CD4-positive, alpha-beta T cell treated with Interleukin-17A for 1 hour (primary cell): ENCODE results near the gene MPHOSPH9.
"Not testable (repeated sequence)": the region's sequence is repeated elsewhere in the genome, so short reads cannot be mapped to it uniquely, and the experiment has no call there.

Source experiments
- DNase-seq: peaks from one replicate; pipeline ENCODE4 v3.0.0-alpha.2; 2020

Gene MPHOSPH9

DNA sequence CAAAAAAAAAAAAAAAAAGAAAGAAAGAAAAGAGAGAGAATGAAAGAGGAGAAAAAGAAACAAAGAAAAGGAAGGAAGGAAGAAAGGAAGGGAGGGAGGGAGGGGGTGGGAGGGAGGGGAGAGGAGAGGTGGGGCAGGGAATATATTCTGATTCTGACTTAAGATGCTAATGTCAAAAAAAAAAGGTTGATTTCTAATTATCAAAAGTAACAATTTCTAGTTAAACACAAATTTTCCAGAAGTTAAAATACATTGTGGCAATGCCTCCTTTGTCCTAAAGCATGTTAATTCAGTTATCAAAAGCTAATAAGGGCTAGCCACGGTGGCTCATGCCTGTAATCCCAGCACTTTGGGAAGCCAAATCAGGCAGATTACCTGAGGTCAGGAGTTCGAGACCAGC lies 7.5 kb downstream of the MPHOSPH9 start:
- no peak for DNase-seq

DNA sequence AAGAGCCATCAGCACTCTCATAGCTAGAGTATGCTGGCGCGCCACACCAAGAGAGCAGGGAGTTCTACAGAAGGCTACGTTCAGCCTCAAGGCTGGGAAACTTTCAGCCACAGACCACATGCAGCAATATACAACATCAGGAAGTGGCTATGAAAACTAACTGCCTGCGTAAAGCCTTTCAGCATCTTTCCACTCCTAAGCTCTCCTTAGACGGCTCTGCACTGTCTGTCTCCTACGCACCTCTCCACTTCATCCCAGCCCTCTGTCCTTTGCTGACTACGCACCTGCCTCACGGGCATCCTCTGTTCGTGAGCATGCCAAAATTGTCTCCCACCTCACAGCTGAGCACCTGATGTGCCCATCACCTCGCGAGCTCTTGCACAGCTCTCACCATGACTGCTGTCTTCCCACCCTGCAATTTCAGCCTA lies 9.7 kb downstream of the MPHOSPH9 start:
- peak; percentile 67 for DNase-seq

DNA sequence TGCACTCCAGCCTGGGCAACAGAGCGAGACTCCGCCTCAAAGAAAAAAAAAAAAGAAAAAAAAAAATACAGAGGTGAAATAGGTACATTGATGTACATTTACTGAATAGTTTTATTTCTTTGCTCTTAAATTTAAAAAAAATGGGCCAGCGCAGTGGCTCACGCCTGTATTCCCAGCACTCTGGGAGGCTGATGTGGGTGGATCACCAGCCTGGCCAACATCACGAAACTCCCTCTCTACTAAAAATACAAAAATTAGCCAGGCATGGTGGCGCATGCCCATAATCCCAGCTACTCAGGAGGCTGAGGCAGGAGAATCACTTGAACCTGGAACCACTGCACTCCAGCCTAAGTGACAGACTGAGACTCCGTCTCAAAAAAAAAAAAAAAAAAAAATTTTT lies 25.1 kb downstream of the MPHOSPH9 start:
- DNase-seq = not testable (repeated sequence)

DNA sequence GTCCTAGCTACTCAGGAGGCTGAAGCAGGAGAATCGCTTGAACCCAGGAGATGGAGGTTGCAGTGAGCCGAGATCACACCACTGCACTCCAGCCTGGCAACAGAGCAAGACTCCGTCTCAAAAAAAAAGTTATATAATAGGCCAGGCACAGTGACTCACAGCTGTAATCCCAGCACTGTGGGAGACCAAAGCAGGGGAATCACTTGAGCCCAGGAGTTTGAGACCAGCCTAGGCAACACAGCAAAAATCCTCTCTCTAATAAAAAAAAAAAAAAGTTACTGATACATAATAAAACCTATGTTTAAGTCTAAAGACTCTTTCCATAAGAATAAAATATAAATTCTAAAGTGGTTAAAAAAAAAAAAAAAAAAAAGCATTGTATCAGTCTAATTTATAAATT lies 26.1 kb downstream of the MPHOSPH9 start:
- not testable (repeated sequence) for DNase-seq

DNA sequence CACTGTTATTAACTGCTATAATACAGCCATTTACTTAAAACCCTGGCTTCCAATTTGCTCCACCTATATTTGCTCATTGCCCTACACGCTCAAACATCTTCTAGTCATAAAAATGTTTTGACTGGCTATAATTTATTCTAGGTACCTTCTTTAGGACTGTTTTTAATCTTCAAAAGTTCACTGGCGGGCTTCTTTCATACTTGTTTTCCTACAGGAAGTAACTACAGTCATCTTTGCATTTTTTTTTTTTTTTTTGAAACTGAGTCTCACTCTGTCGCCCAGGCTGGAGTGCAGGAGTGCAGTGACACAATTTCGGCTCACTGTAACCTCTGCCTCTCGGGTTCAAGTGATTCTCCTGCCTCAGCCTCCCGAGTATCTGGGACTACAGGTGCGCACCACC lies 32.5 kb downstream of the MPHOSPH9 start:
- peak; percentile 1 for DNase-seq

DNA sequence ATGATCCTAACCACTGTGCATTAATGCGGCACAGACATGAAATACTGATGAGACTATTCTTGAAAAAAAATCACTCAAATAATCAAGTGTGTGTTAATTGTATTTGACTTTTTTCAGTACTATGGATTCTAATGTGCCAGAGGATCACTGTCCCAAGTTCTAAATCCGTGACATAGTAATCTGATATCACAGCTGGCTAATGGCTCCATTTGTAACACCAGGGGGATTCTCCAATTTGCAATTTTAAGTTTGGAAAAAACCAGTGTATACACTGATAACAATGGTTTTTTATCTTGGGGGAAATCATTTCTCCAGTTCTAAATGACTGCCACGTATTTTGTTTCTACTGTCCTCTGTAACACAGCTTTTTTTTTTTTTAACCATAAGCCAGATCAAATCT lies 33.0 kb downstream of the MPHOSPH9 start:
- no peak for DNase-seq

DNA sequence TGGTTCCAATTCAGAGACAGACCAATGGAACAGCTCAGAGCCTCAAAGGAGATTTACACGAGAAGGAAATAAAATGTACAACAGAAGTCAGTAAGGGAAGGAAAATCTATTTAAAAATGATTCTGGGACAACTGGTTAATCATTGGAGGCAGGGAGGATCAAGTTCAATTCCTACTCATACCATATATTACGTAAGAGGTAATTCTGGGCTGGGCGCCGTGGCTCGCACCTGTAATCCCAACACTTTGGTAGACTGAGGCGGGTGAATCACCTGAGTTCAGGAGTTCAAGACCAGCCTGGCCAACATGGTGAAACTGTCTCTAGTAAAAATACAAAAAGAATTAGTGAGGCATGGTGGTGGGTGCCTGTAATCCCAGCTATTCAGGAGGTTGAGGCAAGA lies 45.3 kb downstream of the MPHOSPH9 start:
- no peak for DNase-seq

DNA sequence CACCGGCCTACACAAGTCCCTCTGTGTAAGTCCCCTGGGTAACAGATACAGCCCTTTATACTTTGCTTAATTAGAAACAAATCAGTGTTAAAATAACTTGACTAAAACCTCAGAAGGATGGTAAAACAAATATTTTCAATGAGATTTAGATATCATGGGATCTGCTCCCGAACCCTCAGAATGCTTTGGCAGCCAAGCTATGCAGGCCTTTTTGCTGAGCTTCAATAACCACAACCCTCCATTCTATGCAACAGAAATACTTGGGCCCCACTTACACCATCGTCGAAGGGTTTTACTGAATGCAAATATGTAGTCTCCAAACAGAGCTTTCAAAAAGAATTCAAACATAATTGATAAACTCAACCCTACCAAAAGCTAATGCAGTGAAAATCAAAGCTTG lies 52.8 kb downstream of the MPHOSPH9 start:
- DNase-seq = no peak

DNA sequence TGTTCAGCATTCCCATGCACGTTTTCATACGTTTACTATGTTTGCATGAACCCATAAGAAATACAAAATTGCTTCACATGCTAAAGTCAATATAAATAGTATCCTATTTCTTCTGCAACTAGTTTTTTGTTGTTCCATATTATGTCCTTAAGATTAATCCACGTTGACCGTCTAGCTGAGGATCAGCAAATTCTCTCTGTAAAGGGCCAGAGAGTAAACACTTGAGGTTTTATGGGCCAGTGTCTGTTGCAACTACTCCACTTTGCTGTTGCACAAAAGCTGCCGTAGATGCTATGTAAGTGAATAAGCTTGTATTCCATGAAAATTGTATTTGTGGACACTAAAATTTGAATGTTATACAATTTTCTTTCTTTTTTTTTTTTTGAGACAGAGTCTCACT lies 61.0 kb downstream of the MPHOSPH9 start:
- DNase-seq = no peak

DNA sequence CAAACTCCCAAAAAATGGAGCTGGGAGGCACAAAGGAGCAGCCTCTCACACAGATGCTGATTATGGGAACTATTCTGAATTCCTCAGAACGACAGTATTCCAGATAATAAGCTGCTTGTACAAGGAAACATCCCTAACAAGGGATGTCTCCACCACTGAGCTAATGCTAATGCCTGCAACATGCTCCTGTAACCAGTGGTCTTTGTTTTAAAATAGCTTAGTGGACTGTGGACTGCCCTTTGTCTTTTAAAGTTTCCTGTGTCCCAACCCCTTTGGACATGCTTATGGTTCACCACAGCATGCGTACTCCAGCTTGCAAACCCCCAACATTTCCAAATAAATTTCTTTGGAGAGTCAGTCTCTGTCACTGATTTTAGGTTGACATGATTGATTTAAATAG lies 65.6 kb downstream of the MPHOSPH9 start:
- DNase-seq = no peak

DNA sequence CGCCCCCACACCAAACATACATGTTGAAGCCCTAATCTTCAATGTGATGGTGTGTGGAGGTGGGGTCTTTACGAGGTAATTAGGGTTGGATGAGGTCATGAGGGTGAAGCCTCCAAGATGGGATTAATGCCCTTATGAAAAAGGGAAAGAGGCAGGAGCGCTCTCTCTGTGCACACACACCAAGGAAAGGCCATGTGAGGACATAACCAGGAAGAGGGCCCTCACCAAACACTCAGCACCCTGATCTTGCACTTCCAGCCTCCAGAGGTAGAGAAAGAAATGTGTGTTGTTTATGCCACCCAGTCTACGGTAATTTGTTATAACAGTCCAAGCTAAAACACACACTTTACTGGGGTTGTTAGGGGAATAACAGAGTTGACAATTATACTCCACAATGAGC lies 67.4 kb downstream of the MPHOSPH9 start:
- no peak for DNase-seq

DNA sequence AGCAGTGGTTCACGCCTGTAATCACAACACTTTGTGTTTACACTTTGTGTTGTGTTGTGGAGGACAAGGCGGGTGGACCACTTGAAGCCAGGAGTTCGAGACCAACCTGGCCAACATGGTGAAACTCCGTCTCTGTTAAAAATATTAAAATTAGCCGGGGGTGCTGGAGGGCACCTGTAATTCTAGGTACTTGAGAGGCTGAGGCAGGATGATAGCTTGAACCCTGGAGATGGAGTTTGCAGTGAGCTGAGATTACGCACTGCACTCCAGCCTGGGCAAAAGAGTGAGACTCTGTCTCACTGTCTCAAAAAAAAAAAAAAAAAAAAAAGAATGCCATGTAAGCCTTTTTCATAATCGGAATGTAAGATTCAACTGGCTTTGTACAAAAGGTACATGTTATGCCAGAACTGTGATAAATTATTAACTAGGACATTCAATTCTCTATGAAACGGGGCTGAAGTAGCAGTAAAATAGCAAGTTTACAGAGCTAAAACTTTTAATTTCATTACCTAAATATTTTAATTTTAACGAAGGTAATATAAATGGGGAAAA lies 68.2 kb downstream of the MPHOSPH9 start:
- no peak for DNase-seq

DNA sequence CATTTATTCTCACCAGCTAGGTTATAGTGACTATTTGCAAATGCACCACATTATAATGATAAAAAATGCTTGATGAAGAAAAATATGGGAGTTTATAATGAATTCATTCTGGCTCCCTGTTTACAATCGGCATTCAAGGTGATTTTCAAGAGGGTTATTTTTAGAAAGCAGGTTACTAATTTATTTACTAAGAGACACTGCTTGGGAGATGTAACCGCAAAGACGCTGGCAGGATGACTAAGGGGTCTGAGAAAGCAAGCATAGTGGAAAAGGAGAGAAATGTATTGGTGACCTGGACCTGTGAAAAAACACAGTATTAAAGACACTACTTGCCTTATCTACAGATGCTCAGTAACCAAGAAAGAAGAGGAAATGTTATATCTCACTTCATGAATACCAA lies 68.7 kb downstream of the MPHOSPH9 start:
- no peak for DNase-seq

DNA sequence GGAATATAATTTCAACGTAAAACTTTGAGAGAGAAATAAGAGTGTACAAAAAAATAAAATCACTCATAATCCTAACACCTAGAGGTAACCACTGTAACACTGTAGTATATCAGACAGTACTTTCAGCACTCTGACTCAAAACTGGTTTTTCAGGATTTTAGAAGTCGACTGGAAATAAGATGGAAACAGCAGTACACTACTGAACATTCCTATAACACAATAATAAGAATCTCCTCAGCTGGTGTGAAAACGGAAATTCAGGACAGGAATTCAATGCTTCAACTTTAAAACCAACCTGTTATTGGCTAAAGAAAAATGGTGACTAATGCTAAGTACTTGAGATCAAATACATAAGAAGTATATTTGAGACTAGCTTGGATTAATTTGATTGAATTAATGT lies 69.7 kb downstream of the MPHOSPH9 start:
- no peak for DNase-seq

DNA sequence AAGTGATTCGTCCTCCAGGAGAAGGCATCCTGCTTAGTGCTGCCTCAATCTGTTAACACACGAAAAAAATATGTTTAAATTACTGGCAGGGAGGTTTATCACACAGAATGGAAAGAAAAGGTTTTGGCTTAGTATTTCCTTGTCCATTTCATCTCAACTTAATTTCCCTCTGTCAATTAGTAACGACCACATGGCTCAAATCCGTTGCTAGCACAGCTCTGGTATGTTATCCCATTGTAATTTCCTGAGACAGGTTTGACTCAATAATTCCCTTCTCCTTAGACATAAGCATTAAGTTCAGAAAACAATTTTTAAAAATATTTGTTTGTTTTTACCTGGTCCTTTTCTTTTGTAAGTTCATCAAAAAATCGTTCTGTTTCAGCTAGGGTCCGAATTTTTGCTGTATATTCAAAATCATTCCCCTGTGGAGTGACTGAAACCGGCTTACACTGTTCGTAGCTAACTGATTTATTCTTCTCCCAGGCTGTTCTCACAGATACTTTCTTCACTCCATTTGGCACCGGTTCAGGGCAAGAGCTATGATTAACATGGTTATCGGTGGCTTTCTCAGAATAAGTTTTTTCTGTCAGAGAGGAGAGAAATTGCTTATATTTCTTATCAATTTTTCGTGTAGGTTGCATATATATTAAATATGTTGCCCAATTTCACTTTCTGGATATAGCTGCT lies 72.0 kb downstream of the MPHOSPH9 start:
- no peak for DNase-seq

DNA sequence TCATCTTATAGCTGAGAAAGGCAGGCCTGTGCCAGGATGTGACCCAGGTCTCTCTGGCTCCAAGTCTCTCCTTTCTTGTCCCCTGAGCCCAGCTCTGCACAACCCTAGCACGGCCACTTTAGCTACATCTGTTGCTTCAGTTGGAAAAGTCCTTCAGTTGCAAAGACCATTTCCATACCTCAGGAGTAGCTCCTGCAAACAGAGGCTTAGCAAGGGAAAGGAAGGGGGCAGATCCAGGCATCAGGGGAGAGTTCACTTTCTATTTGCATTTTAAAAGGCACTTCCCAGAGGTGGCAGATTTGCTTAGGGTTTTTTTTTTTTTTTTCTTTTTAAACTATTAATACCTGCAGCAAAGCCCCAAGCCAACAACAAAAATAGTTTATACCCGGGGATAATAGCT lies 79.0 kb downstream of the MPHOSPH9 start:
- DNase-seq = no peak

DNA sequence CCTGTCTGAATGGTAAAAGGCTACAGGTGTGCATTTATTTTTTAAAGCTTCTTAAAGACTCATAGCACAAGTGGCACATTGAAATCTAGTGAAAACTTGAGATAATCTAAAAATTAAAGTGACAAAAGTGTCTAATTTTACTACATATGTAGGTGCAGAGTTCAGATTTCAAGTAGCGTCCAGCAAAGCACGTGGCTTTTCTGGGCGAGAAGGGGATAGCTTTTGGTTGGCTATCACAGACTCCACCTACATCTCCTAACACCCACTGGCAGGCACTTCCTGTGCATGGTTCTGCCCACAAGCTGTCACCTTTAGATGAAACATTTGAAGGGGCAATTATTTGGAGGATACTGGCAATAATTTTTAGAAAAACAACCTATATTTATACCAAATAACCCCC lies 80.1 kb downstream of the MPHOSPH9 start:
- DNase-seq = no peak

DNA sequence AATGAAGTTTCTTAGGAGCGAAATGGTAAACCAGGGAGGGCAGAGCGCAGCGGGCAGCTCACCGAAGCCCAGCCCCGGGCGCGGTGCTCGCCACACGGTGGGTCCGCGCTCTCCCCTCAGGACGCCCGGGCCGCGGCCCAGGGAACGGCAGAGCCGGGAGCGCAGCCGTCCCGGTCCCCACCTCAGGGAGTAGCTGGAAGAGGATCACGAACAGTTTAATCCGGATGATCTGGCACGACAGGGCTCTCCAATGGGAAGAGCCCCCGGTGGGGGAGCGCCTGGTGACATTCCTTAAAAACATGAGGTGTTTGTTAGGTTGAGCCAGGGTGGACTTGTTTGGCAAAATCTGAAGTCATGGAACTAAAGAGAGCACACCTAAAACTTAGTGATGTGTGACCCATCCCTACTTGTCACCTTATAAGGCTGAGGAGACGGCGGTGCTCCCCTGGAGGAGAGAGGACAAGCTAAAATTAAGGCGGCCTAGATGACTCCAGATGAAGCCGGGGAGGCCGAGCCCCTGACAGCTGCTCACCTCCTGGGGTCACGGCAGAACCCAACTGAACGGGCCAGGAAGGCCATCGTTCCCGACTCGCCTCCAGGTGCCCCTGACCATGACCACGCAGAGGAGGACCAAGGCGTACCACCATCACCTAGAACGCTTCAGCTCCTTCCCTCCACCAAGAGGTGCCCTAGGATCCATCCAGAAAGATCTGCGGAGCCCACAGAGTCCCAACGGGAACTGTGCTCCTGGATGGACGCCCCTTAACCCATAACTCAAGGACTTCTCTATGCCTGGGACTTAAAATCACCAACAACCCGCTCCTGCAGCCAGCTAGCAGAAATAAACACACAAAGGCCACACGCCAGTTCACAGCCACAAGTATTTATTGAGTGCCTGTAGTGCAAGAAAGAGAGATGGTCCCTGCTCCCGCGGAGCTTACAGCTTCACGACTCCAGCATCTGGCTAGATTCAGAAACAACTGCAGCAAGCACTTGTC lies 81.2 kb downstream of the MPHOSPH9 start:
- no peak for DNase-seq

DNA sequence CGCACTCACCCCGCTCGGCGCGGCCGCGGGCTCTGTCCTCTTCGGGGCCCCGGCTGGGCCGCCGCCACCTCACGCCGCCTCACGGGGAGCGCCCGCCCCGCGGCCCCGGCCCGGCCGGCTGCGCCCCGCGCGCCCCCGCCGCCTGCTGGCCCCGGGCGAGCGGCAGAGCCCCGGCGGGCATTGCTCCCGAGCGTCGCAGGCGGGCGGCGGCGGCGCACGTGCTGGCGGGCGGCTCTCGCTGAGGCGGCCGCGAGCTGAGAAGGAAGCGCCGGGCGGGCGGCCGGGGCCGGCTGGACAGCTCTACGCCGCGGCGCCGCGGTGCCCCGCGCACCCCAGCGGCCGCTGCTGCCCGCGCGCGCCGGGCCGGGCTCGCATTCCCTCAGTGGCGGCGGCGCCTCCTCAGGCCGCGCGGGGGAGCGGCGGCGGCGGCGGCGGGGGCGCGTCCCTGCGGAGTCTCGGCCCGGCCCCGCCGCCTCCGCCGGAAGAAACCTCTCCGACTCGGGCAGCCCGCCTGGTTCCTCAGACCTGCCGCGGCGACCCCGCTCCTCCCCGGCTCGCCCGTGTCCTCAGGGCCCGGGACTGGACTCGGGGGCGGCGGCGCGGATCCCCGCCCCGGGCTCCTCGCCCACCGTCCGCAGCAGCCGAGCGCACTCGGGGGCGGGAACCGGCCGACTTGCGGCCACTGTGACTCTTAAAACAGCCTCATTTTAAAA lies 82.0 kb downstream of the MPHOSPH9 start, which contains the start of gene PITPNM2:
Gene PITPNM2, minus strand, starts transcription at position 347 of the 713 bp plus-strand sequence. CDS start 116,500 bp downstream, outside the sequence.
- peak; percentile 53 for DNase-seq

DNA sequence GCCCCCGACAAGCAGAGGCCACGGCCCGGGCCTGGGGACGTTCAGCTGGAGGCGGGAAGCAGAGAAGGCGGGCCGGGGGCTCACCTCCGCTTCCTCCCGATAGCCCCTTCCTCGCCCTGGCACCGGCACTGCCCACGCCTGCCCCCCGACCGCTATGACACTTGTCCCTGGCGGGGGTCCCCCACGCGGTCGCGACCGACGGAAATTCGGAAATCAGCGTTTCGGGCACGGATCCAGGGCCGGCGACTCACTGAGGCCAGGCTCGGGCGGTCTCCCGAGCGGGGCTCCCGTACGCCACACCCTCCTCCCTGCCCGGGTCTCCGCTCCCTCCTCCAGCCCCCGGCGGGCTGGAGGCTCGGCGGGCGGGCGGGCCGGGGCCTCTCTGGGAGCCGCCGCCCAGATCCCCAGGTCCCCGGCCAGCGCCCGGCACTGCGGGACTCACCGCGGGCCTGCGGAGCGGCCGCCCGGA lies 82.6 kb downstream of the MPHOSPH9 start:
- peak; percentile 20 for DNase-seq

DNA sequence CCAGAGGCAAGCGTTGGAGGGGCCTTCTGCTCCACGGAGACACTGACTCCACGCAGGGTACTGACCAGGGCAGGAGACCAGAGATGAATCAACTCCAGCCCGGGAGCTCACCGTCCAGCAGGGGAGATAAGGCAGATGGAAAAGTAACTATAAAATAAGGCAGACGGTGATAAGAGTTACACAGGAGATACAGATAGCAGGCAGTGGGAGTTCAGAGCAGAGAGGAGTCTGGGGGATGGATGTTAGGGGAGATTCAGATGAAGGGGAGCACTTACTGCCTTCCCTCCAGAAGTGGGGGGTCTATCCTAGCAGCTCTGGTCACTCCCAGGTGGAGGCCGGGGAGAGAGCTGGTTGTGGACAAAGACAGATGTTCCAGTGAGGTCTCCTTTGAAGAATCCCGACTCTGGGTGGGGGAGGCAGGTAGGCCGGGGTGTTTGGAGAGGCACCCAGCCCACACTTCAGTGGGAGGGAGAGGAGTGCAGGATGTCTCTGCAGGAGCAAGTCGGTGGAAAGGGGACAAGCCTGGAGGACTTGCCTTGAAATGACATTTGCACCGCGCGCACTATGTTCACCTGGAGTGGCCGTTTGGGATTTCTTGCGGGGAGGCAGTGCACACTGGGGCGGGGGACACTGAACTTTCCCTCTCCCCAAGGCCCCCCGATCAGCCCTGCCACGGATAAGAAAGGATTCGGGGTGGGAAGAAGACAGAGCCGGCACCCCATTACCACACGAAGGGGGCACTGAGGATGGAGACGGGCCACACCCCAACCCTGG lies 83.3 kb downstream of the MPHOSPH9 start:
- DNase-seq = no peak

DNA sequence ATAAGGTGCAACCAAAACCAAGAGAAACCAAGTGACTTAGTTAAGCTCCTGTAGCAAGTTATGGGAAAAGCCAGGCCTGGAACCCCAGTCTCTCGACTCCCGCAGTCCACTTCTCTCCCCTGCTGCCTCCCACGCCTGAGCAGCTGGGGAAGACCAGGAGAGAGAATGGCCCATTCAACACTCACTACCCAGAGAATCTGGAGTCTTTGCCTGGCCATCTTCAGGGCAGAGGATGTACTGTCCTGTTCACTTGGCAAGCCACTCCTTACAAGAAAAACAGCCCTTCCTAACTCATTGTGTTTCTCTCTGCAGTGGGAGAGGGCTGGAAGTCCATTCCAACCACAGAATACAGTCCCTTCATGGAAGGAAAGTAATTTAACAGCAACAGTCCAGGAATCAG lies 83.9 kb downstream of the MPHOSPH9 start:
- no peak for DNase-seq
